Mucosa of descending colon (tissue), 3 donors: ENCODE measurements around the gene EFTUD2. TPM values are rescaled to one million over a fixed set of nuclear protein-coding genes. Genes with fewer than 3 reads are reported as not detected.

Experiments used
- ATAC-seq: fragments of 200-7000 bp; cut with Tn5 transposase; one replicate; pipeline ENCODE4 v1.9.1; 2020; ENCODE audit warnings: mild to moderate bottlenecking, moderate library complexity
- DNase-seq, 3 donors: peaks; one replicate each; pipeline ENCODE4 v3.0.0-alpha.2; 2020
- H3K36me3 ChIP-seq: fragments of 200-600 bp; one replicate; pipeline ENCODE4 v1.8.0; 2021; ENCODE audit warnings: low read depth, mild to moderate bottlenecking
- H3K4me1 ChIP-seq: fragments of 200-600 bp; one replicate; pipeline ENCODE4 v1.8.0; 2021; ENCODE audit warnings: low read depth, mild to moderate bottlenecking
- H3K4me3 ChIP-seq: fragments of 200-600 bp; one replicate; pipeline ENCODE4 v1.8.0; 2021; ENCODE audit warnings: mild to moderate bottlenecking
- H3K9me3 ChIP-seq: fragments of 200-600 bp; one replicate; pipeline ENCODE4 v1.8.0; 2021; ENCODE audit warnings: mild to moderate bottlenecking
- CTCF ChIP-seq: fragments of 200-600 bp; IDR thresholded peaks from one replicate; pipeline ENCODE4 v1.8.0; 2022; ENCODE audit warnings: antibody characterized with exemption, mild to moderate bottlenecking
- intact Hi-C, 2 donors: fragments of 100-400 bp; cut with DNase I in 1 of 2; cut with micrococcal nuclease in 1 of 2; formaldehyde crosslinking; loops; one replicate each; pipeline versions ENCODE4 v1.11.0 to v1.11.1; 2022; cut with DNase I, micrococcal nuclease
- total RNA-seq, 3 donors: library from RNA; stranded (reverse); fragmentation: NEBNext Ultra II Directional in 2 of 3; extraction: Animal tissue kit (Norgen Biotek cat#: 25700) in 2 of 3; gene quantifications; one replicate each; pipeline versions ENCODE4 v1.2.1 to v1.2.4, GENCODE V29; 2021 to 2023
- donor health status: DM: no; HTN: no; CAD: no; lungs with moderate emphysema.
- donor health status: DM: no; HTN: no; CAD: no.
- donor health status: DM: no; HTN: yes; CAD: no.

The EFTUD2 gene
- total RNA-seq, 3 donors from 2014 or later: 66.3 to 88.1 (median 82.0) TPM

- intact Hi-C loops: no loop called here
- DNase-seq (no peak), ATAC-seq (no peak)
- H3K9me3 ChIP-seq: no peaks in the 10 kb centered on the region
- H3K4me1 ChIP-seq: no peaks in the 10 kb centered on the region
- H3K36me3 ChIP-seq: no peaks in the 10 kb centered on the region
- H3K4me3 ChIP-seq: no peak overlapping the region
- no peak for TF ChIP-seq CTCF
These were observed 62.0 kb downstream of the EFTUD2 start for GRCh38 chr17:44837196-44837595.

GRCh38 chr17:44832805-44833204 is 66.4 kb downstream of the EFTUD2 start:
- Histone ChIP-seq H3K36me3 (no peaks in the 10 kb centered on the region), H3K4me1 (peaks cover 12% of the 10 kb centered on the region), H3K9me3 (no peaks in the 10 kb centered on the region), H3K4me3 (no peak overlapping the region)
- DNase-seq (no peak), ATAC-seq (no peak)
- no peak for TF ChIP-seq CTCF
- intact Hi-C loops: no loop called here

GRCh38 chr17:44831371-44831770 is 67.9 kb downstream of the EFTUD2 start:
- no peak for DNase-seq
- Histone ChIP-seq H3K9me3 (no peaks in the 10 kb centered on the region), H3K4me3 (no peak overlapping the region), H3K36me3 (no peaks in the 10 kb centered on the region), H3K4me1 (peaks cover 12% of the 10 kb centered on the region)
- ATAC-seq: no peak
- intact Hi-C loops: no loop called here
- no peak for TF ChIP-seq CTCF

GRCh38 chr17:44830359-44831288 is 68.6 kb downstream of the EFTUD2 start:
- Histone ChIP-seq H3K4me3 (no peak overlapping the region), H3K9me3 (no peaks in the 10 kb centered on the region), H3K4me1 (peaks cover 12% of the 10 kb centered on the region), H3K36me3 (no peaks in the 10 kb centered on the region)
- ATAC-seq (no peak), DNase-seq (peak in 1 of 3 donors; percentile 16)
- intact Hi-C loops: no loop called here
- TF ChIP-seq CTCF: no peak

- DNase-seq: no peak
- peak; percentile 22 for ATAC-seq
- Histone ChIP-seq H3K36me3 (no peaks in the 10 kb centered on the region), H3K4me1 (peaks cover 12% of the 10 kb centered on the region), H3K4me3 (no peak within 1 kb of the TSS), H3K9me3 (no peaks in the 10 kb centered on the region)
- TF ChIP-seq CTCF: no peak
- intact Hi-C loops: loop anchor here in 1 of 2 donors (5.0 kb wide), 1 partner anchor 52 kb away; no protein-coding TSS in a partner anchor
These were observed 69.5 kb downstream of the EFTUD2 start, which contains the start of gene GJC1 for GRCh38 chr17:44829523-44830358. TSS of gene GJC1 (minus strand) at chr17:44830287. CDS start at chr17:44805817, 24,470 bp downstream.
